Large intestine (tissue), 3 donors: ENCODE data around the gene AATK. TPM values are rescaled to one million over a fixed set of nuclear protein-coding genes. Genes with fewer than 3 reads are reported as not detected.

Experiments
- DNase-seq, 2 donors: peaks; one replicate each; pipeline versions ENCODE4 v3.0.0 to v3.0.0-alpha.2; 2013
- H3K27ac ChIP-seq: one replicate; pipeline ENCODE4 v1.5.1; 2013; ENCODE audit warnings: low read length
- H3K27me3 ChIP-seq: 2 replicates; pipeline ENCODE4 v1.6.1; 2013; ENCODE audit warnings: low read length; ENCODE audit not compliant: control insufficient read depth, insufficient read depth
- H3K36me3 ChIP-seq: 2 replicates; pipeline ENCODE4 v1.6.1; 2013; ENCODE audit warnings: low read length; ENCODE audit not compliant: control insufficient read depth, insufficient read depth
- H3K4me1 ChIP-seq: one replicate; pipeline ENCODE4 v1.6.1; 2013; ENCODE audit warnings: low read length; ENCODE audit not compliant: control insufficient read depth, insufficient read depth
- H3K4me3 ChIP-seq: one replicate; pipeline ENCODE4 v1.5.1; 2013; ENCODE audit warnings: low read length
- H3K9me3 ChIP-seq: one replicate; pipeline ENCODE4 v1.6.1; 2013; ENCODE audit warnings: mild to moderate bottlenecking, low read depth, low read length, moderate library complexity; ENCODE audit not compliant: control insufficient read depth
- WGBS: methylation state at CpG from one replicate; pipeline ENCODE4 v1.1.5; 2013; ENCODE audit warnings: low lambda C conversion rate; ENCODE audit not compliant: insufficient coverage; 5-methylcytosine and 5-hydroxymethylcytosine counted together
- polyA plus RNA-seq: library from polyadenylated mRNA; unstranded; fragments of 120-200 nt; gene quantifications from one replicate; pipeline ENCODE4 v1.2.1, GENCODE V29; 2013

Gene AATK
- polyA plus RNA-seq, 1 donor: 81.2 TPM

GRCh38 chr17:81191116-81191515, 25.1 kb upstream of the AATK start:
- Histone ChIP-seq H3K27me3 (no peaks in the 10 kb centered on the region), H3K4me1 (peaks cover under 1% of the 10 kb centered on the region), H3K27ac (no peak overlapping the region), H3K36me3 (peaks cover 5% of the 10 kb centered on the region), H3K9me3 (no peaks in the 10 kb centered on the region), H3K4me3 (no peak overlapping the region)
- DNase-seq: no peak
- WGBS: no CpG with 5 or more reads among the region's 20 CpGs

GRCh38 chr17:81190591-81190990, 24.6 kb upstream of the AATK start:
- Histone ChIP-seq H3K27ac (no peak overlapping the region), H3K36me3 (peaks cover 5% of the 10 kb centered on the region), H3K4me3 (no peak overlapping the region), H3K27me3 (no peaks in the 10 kb centered on the region), H3K9me3 (no peaks in the 10 kb centered on the region), H3K4me1 (peaks cover 4% of the 10 kb centered on the region)
- DNase-seq: no peak
- WGBS: no CpG with 5 or more reads among the region's 28 CpGs

- Histone ChIP-seq H3K4me3 (no peak overlapping the region), H3K4me1 (peaks cover 4% of the 10 kb centered on the region), H3K27me3 (no peaks in the 10 kb centered on the region), H3K36me3 (peaks cover 5% of the 10 kb centered on the region), H3K9me3 (no peaks in the 10 kb centered on the region), H3K27ac (no peak overlapping the region)
- no CpG with 5 or more reads among the region's 27 CpGs for WGBS
- no peak for DNase-seq
Measured at GRCh38 chr17:81189670-81190530, 23.9 kb upstream of the AATK start.

GRCh38 chr17:81189016-81189415, 23.0 kb upstream of the AATK start:
- Histone ChIP-seq H3K9me3 (no peaks in the 10 kb centered on the region), H3K4me3 (no peak overlapping the region), H3K27me3 (peaks cover 4% of the 10 kb centered on the region), H3K27ac (no peak overlapping the region), H3K36me3 (peaks cover 5% of the 10 kb centered on the region), H3K4me1 (peaks cover 4% of the 10 kb centered on the region)
- whole genome bisulfite sequencing: no CpG with 5 or more reads among the region's 7 CpGs
- no peak for DNase-seq

- Histone ChIP-seq H3K27ac (no peak overlapping the region), H3K4me1 (peaks cover 4% of the 10 kb centered on the region), H3K36me3 (peaks cover 5% of the 10 kb centered on the region), H3K27me3 (peaks cover 4% of the 10 kb centered on the region), H3K9me3 (no peaks in the 10 kb centered on the region), H3K4me3 (no peak overlapping the region)
- DNase-seq: no peak
- WGBS: no CpG with 5 or more reads among the region's 12 CpGs
Measured at GRCh38 chr17:81188491-81188840, 22.4 kb upstream of the AATK start.

GRCh38 chr17:81187586-81188490, 21.8 kb upstream of the AATK start:
- no peak overlapping the region for H3K27ac ChIP-seq
- peaks cover 4% of the 10 kb centered on the region for H3K27me3 ChIP-seq
- H3K9me3 ChIP-seq: no peaks in the 10 kb centered on the region
- peaks cover 5% of the 10 kb centered on the region for H3K36me3 ChIP-seq
- no peak for DNase-seq
- H3K4me3 ChIP-seq: no peak overlapping the region
- no CpG with 5 or more reads among the region's 26 CpGs for WGBS
- peaks cover 4% of the 10 kb centered on the region for H3K4me1 ChIP-seq

- H3K27ac ChIP-seq: no peak overlapping the region
- peaks cover 5% of the 10 kb centered on the region for H3K36me3 ChIP-seq
- 100% methylated on average over 1 of the region's 11 CpGs for WGBS
- no peak for DNase-seq
- H3K4me3 ChIP-seq: no peak overlapping the region
- H3K27me3 ChIP-seq: peaks cover 4% of the 10 kb centered on the region
- H3K9me3 ChIP-seq: no peaks in the 10 kb centered on the region
- peaks cover 4% of the 10 kb centered on the region for H3K4me1 ChIP-seq
Measured at GRCh38 chr17:81187120-81187519, 21.1 kb upstream of the AATK start.

- H3K36me3 ChIP-seq: peaks cover 5% of the 10 kb centered on the region
- no peak overlapping the region for H3K27ac ChIP-seq
- H3K4me1 ChIP-seq: peaks cover 4% of the 10 kb centered on the region
- H3K27me3 ChIP-seq: peaks cover 4% of the 10 kb centered on the region
- no peak overlapping the region for H3K4me3 ChIP-seq
- no peak for DNase-seq
- WGBS: no CpG with 5 or more reads among the region's 7 CpGs
- no peaks in the 10 kb centered on the region for H3K9me3 ChIP-seq
Measured at GRCh38 chr17:81186203-81186602, 20.2 kb upstream of the AATK start.

- Histone ChIP-seq H3K27me3 (peaks cover 4% of the 10 kb centered on the region), H3K9me3 (peaks cover 4% of the 10 kb centered on the region), H3K4me3 (no peak overlapping the region), H3K27ac (no peak overlapping the region), H3K36me3 (peaks cover 2% of the 10 kb centered on the region), H3K4me1 (peaks cover 6% of the 10 kb centered on the region)
- no CpG with 5 or more reads among the region's 15 CpGs for WGBS
- DNase-seq: no peak
Measured at GRCh38 chr17:81184555-81184954, 18.5 kb upstream of the AATK start.

GRCh38 chr17:81183807-81184206, 17.8 kb upstream of the AATK start:
- Histone ChIP-seq H3K27me3 (peaks cover 4% of the 10 kb centered on the region), H3K36me3 (peaks cover under 1% of the 10 kb centered on the region), H3K4me1 (peaks cover 13% of the 10 kb centered on the region), H3K9me3 (peaks cover 4% of the 10 kb centered on the region), H3K27ac (no peak overlapping the region), H3K4me3 (no peak overlapping the region)
- no peak for DNase-seq
- WGBS: no CpG with 5 or more reads among the region's 11 CpGs
